AG10803 (cell line): ENCODE data around the gene ABCB11.

Experiments used
- DNase-seq: peaks from one replicate; pipeline ENCODE4 v3.0.0; 2010; ENCODE audit warnings: low read depth
- H3K4me3 ChIP-seq: 2 replicates; pipeline ENCODE4 v1.5.1; 2011; ENCODE audit warnings: mild to moderate bottlenecking, low read length, control low read depth
- CTCF ChIP-seq: conservative IDR thresholded peaks from 2 replicates; pipeline ENCODE4 v1.5.1; 2011; ENCODE audit warnings: mild to moderate bottlenecking, low read length, control low read depth, inconsistent platforms

Gene ABCB11

GRCh38 chr2:168971261-168971660 lies 59.9 kb downstream of the ABCB11 start:
- DNase-seq, result no peak
- no peak for TF ChIP-seq CTCF
- H3K4me3 ChIP-seq, result no peak overlapping the region

- TF ChIP-seq CTCF, result no peak
- H3K4me3 ChIP-seq, result no peak overlapping the region
- no peak for DNase-seq
These were observed 60.4 kb downstream of the ABCB11 start for GRCh38 chr2:168970711-168971233.

GRCh38 chr2:168969865-168970264 lies 61.3 kb downstream of the ABCB11 start:
- DNase-seq, result no peak
- H3K4me3 ChIP-seq, result no peak overlapping the region
- no peak for TF ChIP-seq CTCF

- TF ChIP-seq CTCF, result no peak
- H3K4me3 ChIP-seq, result no peak overlapping the region
- no peak for DNase-seq
These were observed 62.8 kb downstream of the ABCB11 start for GRCh38 chr2:168968342-168968741.

GRCh38 chr2:168964251-168964807 lies 66.8 kb downstream of the ABCB11 start:
- no peak for TF ChIP-seq CTCF
- no peak overlapping the region for H3K4me3 ChIP-seq
- no peak for DNase-seq

GRCh38 chr2:168962636-168963035 lies 68.5 kb downstream of the ABCB11 start:
- no peak for TF ChIP-seq CTCF
- H3K4me3 ChIP-seq, result no peak overlapping the region
- no peak for DNase-seq

GRCh38 chr2:168961450-168962229 lies 69.5 kb downstream of the ABCB11 start:
- peak; percentile 92 for TF ChIP-seq CTCF
- DNase-seq, result peak; percentile 76
- H3K4me3 ChIP-seq, result no peak overlapping the region
